Colonic mucosa (tissue), 4 donors: ENCODE data around the gene SEC14L5. TPM values are rescaled to one million over a fixed set of nuclear protein-coding genes. Genes with fewer than 3 reads are reported as not detected.

Experiments used
- DNase-seq: peaks from one replicate; pipeline ENCODE4 v3.0.0-alpha.2; 2020
- H3K27ac ChIP-seq: fragments of 200-600 bp; one replicate; pipeline ENCODE4 v1.8.0; 2021
- H3K27me3 ChIP-seq: fragments of 200-600 bp; one replicate; pipeline ENCODE4 v1.8.0; 2021
- H3K36me3 ChIP-seq: fragments of 200-600 bp; one replicate; pipeline ENCODE4 v1.8.0; 2021
- H3K4me1 ChIP-seq: fragments of 200-600 bp; one replicate; pipeline ENCODE4 v1.8.0; 2021; ENCODE audit warnings: mild to moderate bottlenecking
- H3K4me3 ChIP-seq: fragments of 200-600 bp; one replicate; pipeline ENCODE4 v1.8.0; 2021
- H3K9ac ChIP-seq, 2 donors: one replicate each; pipeline ENCODE4 v1.7.0; 2013; ENCODE audit warnings: control low read depth in 2 of 2, low read depth in 2 of 2, low read length in 2 of 2
- H3K9me3 ChIP-seq: fragments of 200-600 bp; one replicate; pipeline ENCODE4 v1.8.0; 2021
- CTCF ChIP-seq: fragments of 200-600 bp; IDR thresholded peaks from one replicate; pipeline ENCODE4 v1.8.0; 2022; ENCODE audit warnings: antibody characterized with exemption, mild to moderate bottlenecking
- intact Hi-C: fragments of 100-400 bp; cut with DNase I; formaldehyde crosslinking; loops from one replicate; pipeline ENCODE4 v1.14.1; 2022
- total RNA-seq, 2 donors: library from RNA; stranded (reverse); fragmentation: NEBNext Ultra II Directional in 1 of 2; extraction: Animal tissue kit (Norgen Biotek cat#: 25700) in 1 of 2; gene quantifications; one replicate each; pipeline ENCODE4 v1.2.1, GENCODE V29; 2021
- donor health status: healthy.
- donor health status: DM: no; HTN: no; CAD: no.
- donor health status: DM: no; HTN: no; CAD: no.

Gene SEC14L5
- total RNA-seq, 2 donors from 2014 or later: 0.59 to 1.8 TPM

DNA sequence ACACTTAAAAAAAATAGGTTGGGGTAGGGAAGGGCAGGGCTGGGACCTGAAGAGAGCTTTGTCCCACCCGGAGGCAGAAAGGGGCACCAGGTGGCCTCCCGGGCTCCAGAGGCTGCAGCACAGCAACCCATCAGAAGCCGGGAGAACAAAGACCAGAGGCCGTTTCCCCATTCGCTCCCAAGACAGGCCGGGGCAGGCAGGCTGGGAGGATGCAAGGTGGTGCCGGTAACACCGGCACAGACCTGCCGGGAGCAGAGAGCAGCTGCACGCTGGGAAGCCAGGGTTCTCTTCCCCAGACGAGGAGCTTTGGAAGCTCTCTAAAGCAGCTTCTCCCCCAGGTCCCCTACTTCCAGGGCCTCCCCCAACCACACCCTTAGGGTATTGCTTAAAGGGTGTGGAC lies 26.7 kb upstream of the SEC14L5 start:
- Histone ChIP-seq H3K4me3 (no peak overlapping the region), H3K4me1 (no peaks in the 10 kb centered on the region), H3K27me3 (no peaks in the 10 kb centered on the region), H3K9me3 (no peaks in the 10 kb centered on the region), H3K27ac (no peak overlapping the region), H3K36me3 (no peaks in the 10 kb centered on the region), H3K9ac (no peak overlapping the region)
- TF ChIP-seq CTCF: no peak
- DNase-seq: no peak
- intact Hi-C loops: no loop called here

- Histone ChIP-seq H3K4me1 (no peaks in the 10 kb centered on the region), H3K27ac (no peak overlapping the region), H3K4me3 (no peak overlapping the region), H3K9me3 (no peaks in the 10 kb centered on the region), H3K27me3 (no peaks in the 10 kb centered on the region), H3K36me3 (no peaks in the 10 kb centered on the region), H3K9ac (no peak overlapping the region)
- no peak for TF ChIP-seq CTCF
- no peak for DNase-seq
- intact Hi-C loops: no loop called here
Measured at GRCh38 chr16:4933433-4933832, 24.7 kb upstream of the SEC14L5 start.

DNA sequence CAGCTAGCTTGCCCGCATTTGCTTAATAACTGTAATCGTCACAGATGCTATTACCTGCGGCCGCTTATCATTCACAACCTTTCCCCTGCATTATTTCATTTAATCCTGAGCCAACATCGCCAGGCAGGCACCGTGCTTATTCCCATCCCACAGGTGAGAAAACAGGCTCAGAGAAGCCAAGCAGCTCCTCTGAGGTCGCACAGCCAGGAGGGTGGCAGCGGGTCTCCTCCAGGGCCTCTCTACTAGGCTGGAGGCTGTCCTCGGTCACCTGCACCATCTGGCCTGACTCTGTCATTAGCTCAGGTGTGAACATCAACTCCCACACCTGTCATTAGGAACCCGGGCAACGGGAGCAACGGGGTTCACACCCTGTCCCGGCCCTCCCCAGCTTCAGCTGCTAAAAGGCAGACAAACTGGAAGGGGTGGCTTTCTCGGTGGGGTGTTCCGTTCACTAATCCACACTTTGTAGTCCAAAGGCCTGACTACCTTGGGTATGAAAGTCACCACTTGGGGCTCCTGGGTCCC lies 24.2 kb upstream of the SEC14L5 start:
- Histone ChIP-seq H3K4me1 (no peaks in the 10 kb centered on the region), H3K36me3 (no peaks in the 10 kb centered on the region), H3K9me3 (no peaks in the 10 kb centered on the region), H3K27me3 (no peaks in the 10 kb centered on the region), H3K9ac (no peak overlapping the region), H3K4me3 (no peak overlapping the region), H3K27ac (no peak overlapping the region)
- intact Hi-C loops: no loop called here
- no peak for DNase-seq
- no peak for TF ChIP-seq CTCF

DNA sequence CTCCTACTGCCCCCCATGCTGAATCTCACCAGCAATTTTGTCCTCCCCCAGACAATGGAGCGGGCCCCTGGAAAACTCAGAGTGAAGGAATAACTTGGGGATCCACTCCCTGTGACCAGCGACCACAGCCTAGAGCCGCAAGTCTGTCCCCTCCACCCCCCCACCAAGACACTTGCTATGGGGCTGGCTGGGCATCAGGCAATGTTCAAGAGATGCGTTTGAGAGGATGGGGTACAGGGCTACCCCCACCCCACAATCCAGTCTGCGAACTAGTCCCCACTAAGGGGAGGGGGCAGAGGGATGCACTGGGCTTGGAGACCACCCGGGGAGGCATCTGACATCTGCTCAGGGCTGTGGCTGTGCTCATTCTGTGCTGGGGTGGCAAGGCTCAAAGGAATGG lies 23.5 kb upstream of the SEC14L5 start:
- H3K9me3 ChIP-seq: no peaks in the 10 kb centered on the region
- H3K27me3 ChIP-seq: no peaks in the 10 kb centered on the region
- H3K4me3 ChIP-seq: no peak overlapping the region
- no peak for TF ChIP-seq CTCF
- H3K27ac ChIP-seq: no peak overlapping the region
- no peak overlapping the region for H3K9ac ChIP-seq
- DNase-seq: no peak
- H3K36me3 ChIP-seq: no peaks in the 10 kb centered on the region
- intact Hi-C loops: no loop called here
- H3K4me1 ChIP-seq: no peaks in the 10 kb centered on the region

- Histone ChIP-seq H3K4me3 (peak overlapping the region; percentile 62), H3K9ac (no peak overlapping the region), H3K4me1 (no peaks in the 10 kb centered on the region), H3K27me3 (no peaks in the 10 kb centered on the region), H3K9me3 (no peaks in the 10 kb centered on the region), H3K36me3 (no peaks in the 10 kb centered on the region), H3K27ac (no peak overlapping the region)
- no peak for TF ChIP-seq CTCF
- peak; percentile 70 for DNase-seq
- intact Hi-C loops: no loop called here
Measured at GRCh38 chr16:4935241-4935855, 22.8 kb upstream of the SEC14L5 start.
